NCI-H2107 treated with DMSO at 0.1 percent for 48 hours (cell line): ENCODE results near the gene ACLY.
"Not testable (repeated sequence)": the region's sequence is repeated elsewhere in the genome, so short reads cannot be mapped to it uniquely, and the experiment has no call there.

Experiments used
- DNase-seq: peaks from one replicate; lab custom pipeline; 2025; ENCODE audit not compliant: unreplicated experiment; lab: John Stamatoyannopoulos, UW

The ACLY gene

GRCh38 chr17:41874293-41874670 is 44.5 kb downstream of the ACLY start:
- DNase-seq: not testable (repeated sequence)

- DNase-seq: no peak
Measured at GRCh38 chr17:41873559-41874292, 45.0 kb downstream of the ACLY start.

DNA sequence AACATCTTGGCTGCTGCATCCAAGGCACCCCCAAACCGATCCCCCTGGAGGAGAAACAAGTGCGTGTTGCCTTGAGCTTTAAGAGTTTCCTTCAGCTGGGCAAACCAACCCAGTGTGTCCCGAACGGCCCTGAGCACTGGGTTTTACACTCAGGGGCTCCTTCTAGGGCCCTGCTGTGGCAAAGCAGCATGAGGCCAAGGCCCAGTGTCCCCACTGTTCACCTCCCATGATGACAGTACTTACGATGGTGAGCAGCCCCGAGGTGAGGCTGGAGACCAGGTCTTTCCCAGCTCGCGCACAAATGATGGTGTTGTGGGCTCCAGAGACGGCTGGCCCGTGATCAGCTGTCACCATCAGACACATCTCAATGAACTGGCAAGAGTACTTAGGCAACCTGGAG is 47.0 kb downstream of the ACLY start:
- no peak for DNase-seq

DNA sequence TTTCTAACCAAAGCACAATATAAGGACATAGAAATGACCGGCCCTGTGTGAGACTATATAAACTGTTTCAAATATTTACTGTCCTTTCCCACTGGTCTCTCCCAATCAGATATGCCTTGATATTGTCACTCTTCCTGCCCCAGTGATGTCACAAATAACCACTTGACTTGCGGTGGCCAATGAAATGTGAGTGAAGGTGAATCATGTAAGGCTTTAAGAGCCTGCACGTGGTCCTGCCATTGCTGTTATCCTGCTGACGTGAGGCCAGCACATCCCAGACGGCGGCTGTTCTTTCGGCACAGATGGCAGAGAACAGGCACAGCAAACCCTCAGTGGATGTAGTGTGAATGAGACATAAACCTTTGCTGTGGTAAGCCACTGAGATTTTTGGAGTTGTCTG is 48.1 kb downstream of the ACLY start:
- no peak for DNase-seq

DNA sequence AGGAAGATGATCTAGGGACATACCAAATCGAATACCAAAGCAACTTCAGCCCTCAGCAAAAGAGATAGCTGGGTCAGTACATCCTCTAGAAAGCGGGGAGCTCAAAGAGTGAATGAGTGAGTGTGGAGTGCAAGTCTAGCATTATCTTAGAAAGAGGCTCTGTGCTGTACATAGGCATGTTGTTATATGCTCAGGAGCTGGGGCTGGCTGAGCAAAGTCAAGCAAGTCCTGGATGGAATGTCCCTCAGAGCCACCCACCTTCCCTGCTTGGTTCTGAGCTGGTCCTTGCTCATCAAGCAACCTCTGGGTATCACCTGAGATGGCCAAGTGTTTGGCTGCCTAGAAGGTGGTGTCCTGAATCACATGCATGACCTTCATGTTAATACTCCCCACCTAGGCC is 48.7 kb downstream of the ACLY start:
- no peak for DNase-seq

GRCh38 chr17:41869426-41869825 is 49.3 kb downstream of the ACLY start:
- no peak for DNase-seq

DNA sequence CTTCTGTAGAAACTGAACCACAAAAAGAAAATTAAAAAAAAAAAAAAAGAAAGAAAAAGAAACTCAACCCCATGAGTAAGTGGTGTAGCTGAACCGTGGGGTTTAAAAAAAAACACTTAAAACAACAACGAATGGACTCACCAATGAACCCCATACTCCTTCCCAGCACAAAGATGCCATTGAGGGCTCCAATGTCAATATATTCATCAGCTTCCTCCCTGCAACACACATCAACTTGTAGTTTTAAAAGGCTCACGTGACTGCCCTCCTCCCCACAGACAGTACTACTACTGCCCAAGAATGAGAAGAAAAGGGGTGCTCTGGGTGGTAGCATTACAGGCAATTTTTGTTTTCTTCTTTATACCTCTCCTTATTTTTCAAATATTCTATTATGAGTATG is 50.2 kb downstream of the ACLY start:
- DNase-seq: no peak

- DNase-seq: peak; percentile 49
Measured at GRCh38 chr17:41865596-41865893, 53.2 kb downstream of the ACLY start.

DNA sequence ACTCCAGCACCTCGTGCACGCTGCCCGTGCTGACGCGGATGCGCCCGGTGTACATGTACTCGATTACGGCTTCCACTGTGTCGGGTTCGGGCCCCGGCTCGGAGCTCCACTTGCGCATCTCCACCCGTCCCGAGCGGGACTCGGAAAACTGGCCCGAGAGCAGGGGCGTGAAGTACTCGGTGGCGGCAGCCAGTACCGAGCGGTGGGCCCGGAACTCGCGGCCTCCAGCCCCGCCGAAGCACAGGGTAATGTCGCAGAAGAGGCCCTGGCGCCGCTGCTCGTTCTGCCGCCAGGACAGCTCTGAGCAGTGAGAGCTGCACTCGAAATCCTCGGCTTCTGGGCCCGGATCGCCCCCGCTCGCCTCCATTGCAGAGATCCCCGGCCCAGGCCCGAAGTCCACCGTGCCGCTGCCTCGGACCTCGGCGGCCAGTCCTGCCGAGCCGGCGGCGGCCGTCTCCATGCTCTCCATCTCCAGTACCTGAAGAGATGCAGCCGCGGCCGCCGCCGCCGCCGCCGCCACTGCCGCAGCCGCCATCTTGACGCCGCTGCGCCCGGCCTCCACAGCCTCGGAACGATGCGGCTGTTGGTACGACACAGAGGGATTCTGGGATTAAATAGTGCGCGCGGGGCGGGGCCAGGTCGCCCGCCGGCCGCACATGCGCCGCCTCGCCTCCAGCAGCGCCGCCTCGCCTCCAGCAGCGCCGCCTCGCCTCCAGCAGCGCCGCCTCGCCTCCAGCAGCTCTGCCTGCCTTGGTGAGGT is 53.7 kb downstream of the ACLY start, which contains the start of gene KLHL11:
TSS of gene KLHL11 (minus strand) at position 588 of the 760 bp plus-strand sequence. CDS start at position 535, 53 bp downstream.
- DNase-seq: peak; percentile 54

DNA sequence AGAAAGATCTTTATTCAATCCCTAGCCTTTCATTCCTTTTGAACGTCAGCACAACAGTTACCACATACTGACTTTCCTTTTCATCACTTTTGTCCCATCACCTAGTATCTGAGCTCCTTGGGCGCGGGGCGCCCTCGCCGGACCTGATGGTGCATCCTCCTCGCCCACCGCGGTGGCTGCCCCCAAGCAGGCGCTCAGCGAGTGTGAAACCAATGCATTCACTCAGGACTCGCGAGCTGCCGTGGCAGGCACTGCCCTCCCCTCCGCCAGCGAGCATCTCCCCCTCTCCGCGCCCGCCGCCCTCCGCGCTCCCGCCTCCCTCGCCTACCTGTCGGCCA is 54.3 kb downstream of the ACLY start:
- DNase-seq: no peak

DNA sequence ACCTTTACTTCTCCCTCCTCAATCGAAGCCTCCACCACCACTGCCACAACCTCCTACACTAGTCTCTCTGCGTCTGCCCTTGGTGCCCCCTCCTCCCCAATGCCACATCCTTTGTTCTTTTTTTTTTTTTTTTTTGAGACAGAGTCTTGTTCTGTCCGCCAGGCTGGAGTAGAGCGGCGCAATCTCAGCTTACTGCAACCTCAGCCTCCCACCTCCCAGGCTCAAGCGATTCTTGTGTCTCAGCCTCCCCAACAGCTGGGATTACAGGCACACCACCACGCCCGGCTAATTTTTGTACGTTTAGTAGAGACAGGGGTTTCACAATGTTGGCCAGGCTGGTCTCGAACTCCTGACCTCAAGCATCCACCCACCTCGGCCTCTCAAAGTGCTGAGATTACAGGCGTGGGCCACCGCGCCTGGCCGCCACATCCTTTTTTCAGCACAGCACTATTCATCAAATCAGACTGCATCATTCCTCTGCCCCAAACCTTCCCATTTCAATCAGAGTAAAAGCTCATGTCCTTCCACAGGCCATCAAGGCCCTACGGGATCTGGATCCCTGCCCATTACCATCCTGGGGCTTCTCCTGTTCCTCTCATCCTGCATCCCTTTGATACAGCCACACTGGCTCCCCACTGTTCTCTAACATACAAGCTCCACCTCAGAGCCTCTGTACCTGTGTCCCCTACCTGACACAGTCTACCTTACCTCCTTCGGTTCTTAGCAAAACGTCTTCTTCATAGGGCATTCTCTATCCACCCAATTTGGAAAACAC is 55.5 kb downstream of the ACLY start:
- DNase-seq: no peak

DNA sequence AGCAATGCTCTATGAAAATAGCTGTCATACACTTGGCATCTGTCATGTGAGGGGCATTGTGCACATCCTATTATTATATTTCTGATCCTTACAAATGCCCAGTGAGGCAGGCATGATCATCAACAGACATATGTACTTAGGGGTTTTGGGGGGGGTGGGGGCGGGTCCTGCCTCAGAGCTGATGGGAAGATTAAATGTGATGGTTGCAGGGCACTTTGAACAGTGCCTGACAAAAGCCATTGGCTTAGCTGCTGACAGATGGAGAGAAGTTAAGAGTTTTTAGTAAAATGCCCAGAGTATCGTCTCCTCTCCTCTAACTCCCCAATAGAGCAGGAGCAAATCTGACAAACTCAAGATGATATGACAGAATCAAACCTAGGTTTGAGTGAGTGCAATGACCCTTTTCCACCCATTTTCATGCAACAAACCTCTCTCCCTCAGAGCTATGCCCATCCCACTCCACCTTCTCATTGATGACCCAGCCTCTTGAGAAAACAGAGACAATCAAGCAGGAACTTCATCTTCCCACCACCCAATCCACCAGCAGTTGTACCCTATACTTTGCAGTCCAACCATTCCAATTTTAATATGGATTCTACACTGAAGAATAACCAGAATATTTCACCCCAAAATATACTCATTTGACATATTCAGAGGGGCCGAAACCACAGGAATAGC is 58.4 kb downstream of the ACLY start:
- peak; percentile 6 for DNase-seq

GRCh38 chr17:41851382-41851781 is 67.4 kb downstream of the ACLY start:
- DNase-seq: not testable (repeated sequence)

DNA sequence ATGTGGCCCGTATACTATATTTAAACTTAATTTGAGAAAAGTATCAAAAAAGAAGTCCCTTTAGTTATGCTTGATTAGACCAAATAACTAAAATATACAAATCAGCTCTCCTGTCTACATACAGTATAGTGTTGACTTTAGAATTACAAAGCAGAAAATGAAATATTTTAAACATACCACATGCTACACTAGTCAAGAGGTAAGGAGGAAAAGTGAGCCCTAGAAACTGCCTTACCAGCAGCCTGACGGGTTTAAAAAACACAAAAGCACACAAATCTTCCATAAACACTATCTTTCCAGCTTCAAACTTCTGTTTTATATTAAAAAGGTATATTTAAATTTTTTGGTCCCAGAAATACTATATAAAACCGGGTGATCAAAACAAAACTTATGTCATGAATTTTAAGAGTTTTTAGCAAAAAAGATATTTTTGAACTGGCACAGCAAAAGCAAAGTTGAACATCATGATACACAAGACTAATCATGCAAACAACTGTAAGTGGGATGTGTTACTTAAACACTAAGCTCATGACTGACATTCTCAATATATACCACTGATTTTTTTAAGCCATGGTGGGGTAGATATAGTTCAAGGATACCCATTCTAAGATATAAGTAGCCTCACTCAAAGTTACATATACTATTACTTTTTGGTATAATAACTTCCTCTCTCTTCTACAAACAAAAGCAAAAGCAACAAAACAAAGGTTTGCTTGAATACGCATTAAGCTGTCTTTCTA is 69.3 kb downstream of the ACLY start:
- DNase-seq: no peak

- DNase-seq: no peak
Measured at GRCh38 chr17:41848788-41849187, 70.0 kb downstream of the ACLY start.

DNA sequence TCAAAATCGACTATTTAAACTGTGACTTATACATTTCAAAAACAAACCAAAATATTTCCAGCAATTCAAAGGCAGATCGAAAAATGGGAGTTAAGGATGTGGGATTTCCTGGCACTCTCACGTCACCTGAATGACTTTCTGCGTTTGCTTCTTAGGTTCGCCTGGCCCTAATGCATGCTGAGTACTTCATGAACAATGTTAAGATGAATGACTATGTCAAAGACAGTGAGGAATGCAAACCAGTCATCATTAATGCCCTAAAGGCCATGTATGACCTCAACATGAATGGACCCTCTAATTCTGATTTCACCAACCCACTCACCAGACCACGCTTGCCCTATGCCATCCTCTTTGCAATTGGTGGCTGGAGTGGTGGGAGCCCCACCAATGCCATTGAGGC is 73.8 kb downstream of the ACLY start:
- DNase-seq: no peak

DNA sequence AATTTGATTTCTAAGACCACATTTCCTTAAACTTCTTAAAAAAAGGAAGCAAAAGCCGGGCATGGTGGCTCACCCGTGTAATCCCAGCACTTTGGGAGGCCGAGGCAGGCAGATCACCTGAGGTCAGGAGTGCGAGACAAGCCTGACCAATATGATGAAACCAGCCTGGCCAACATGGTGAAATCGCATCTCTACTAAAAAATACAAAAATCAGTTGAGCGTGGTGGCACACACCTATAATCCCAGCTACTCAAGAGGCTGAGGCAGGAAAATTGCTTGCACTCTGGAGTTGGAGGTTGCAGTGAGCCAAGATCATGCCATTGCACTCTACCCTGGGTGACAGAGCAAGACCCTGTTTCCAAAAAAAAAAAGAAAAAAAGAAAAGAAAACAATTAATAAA is 78.0 kb downstream of the ACLY start:
- not testable (repeated sequence) for DNase-seq

- not testable (repeated sequence) for DNase-seq
Measured at GRCh38 chr17:41839448-41839847, 79.3 kb downstream of the ACLY start.

- no peak for DNase-seq
Measured at GRCh38 chr17:41837761-41838538, 80.8 kb downstream of the ACLY start, which contains the start of gene KLHL10. Gene KLHL10, plus strand, starts transcription at chr17:41837825. Its CDS starts 108 bp downstream, at chr17:41837933.
